DND-41 (cell line): ENCODE measurements around the gene DCANP1.

ENCODE experiments used
- ATAC-seq: fragments of 200-7000 bp; cut with Tn5 transposase; 3 replicates; pipeline ENCODE4 v1.9.1; 2021; ENCODE audit warnings: low read depth; ENCODE audit not compliant: insufficient read depth
- DNase-seq: peaks from one replicate; pipeline ENCODE4 v3.0.0-alpha.2; 2020
- H2AFZ ChIP-seq: 2 replicates; pipeline ENCODE4 v1.6.0; 2012; ENCODE audit warnings: low read depth, low read length
- H3K27ac ChIP-seq: 2 replicates; pipeline ENCODE4 v1.5.1; 2012; ENCODE audit warnings: low read length, inconsistent platforms
- H3K27me3 ChIP-seq: fragments of 200-600 bp; sonication (generic); 2 replicates; pipeline ENCODE4 v1.6.0; 2012; ENCODE audit warnings: low read length, mild to moderate bottlenecking, inconsistent platforms; ENCODE audit not compliant: insufficient read depth, poor library complexity
- H3K36me3 ChIP-seq: 2 replicates; pipeline ENCODE4 v1.5.1; 2012; ENCODE audit warnings: low read length, inconsistent platforms; ENCODE audit not compliant: insufficient read depth
- H3K4me1 ChIP-seq: 2 replicates; pipeline ENCODE4 v1.5.1; 2012; ENCODE audit warnings: mild to moderate bottlenecking, low read length; ENCODE audit not compliant: insufficient read depth
- H3K4me2 ChIP-seq: 2 replicates; pipeline ENCODE4 v1.6.0; 2012; ENCODE audit warnings: mild to moderate bottlenecking, moderate library complexity, low read length, inconsistent platforms; ENCODE audit not compliant: insufficient read depth
- H3K4me3 ChIP-seq, 2 experiments: fragments of 200-600 bp in 1 of 2; shearing (Covaris generic) in 1 of 2; 2 replicates each; pipeline ENCODE4 v1.5.1; 2012 to 2016; ENCODE audit warnings: inconsistent platforms in 2 of 2, low read length in 2 of 2, mild to moderate bottlenecking in 2 of 2, low read depth in 1 of 2, moderate library complexity in 1 of 2
- H3K79me2 ChIP-seq: 2 replicates; pipeline ENCODE4 v1.6.0; 2012; ENCODE audit warnings: low read length, inconsistent platforms; ENCODE audit not compliant: insufficient read depth
- H3K9ac ChIP-seq: 2 replicates; pipeline ENCODE4 v1.6.0; 2012; ENCODE audit warnings: low read depth, mild to moderate bottlenecking, inconsistent platforms, low read length, moderate library complexity
- H3K9me3 ChIP-seq: 2 replicates; pipeline ENCODE4 v1.5.1; 2012; ENCODE audit warnings: low read length, moderate library complexity, mild to moderate bottlenecking, inconsistent platforms; ENCODE audit not compliant: insufficient read depth, severe bottlenecking
- H4K20me1 ChIP-seq: 2 replicates; pipeline ENCODE4 v1.6.0; 2012; ENCODE audit warnings: low read length; ENCODE audit not compliant: insufficient read depth
- EZH2 ChIP-seq: IDR thresholded peaks from 3 replicates; pipeline ENCODE4 v1.6.1; 2012; ENCODE audit warnings: borderline replicate concordance, low read depth, mild to moderate bottlenecking, moderate library complexity, low read length, inconsistent platforms; ENCODE audit not compliant: severe bottlenecking
- TF ChIP-seq, protein P1 (sequence below): IDR thresholded peaks from 2 replicates; pipeline ENCODE4 v1.5.1; 2012; ENCODE audit warnings: borderline replicate concordance, low read length, moderate library complexity, mild to moderate bottlenecking; ENCODE audit not compliant: poor library complexity, severe bottlenecking; ENCODE audit errors: extremely low read depth

The DCANP1 gene

DNA sequence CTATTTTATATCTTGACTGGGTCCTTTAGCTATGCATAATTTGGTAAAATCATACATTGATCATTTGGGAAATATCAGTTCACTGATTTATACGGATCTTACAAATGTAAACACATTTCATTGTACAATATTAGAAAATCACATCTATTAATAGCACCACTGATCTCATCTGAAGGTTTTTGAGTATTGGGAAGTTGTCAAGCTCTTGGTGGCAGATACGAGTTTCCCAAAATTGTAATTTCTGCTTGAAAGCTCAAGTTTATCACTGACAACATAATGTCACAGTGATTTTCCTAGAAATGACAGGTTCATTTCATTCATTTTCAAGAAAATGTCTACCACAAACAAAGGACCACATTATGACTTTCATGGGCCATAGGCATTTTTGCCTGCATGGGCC is 45.1 kb downstream of the DCANP1 start:
- H3K27me3 ChIP-seq, result no peaks in the 10 kb centered on the region

DNA sequence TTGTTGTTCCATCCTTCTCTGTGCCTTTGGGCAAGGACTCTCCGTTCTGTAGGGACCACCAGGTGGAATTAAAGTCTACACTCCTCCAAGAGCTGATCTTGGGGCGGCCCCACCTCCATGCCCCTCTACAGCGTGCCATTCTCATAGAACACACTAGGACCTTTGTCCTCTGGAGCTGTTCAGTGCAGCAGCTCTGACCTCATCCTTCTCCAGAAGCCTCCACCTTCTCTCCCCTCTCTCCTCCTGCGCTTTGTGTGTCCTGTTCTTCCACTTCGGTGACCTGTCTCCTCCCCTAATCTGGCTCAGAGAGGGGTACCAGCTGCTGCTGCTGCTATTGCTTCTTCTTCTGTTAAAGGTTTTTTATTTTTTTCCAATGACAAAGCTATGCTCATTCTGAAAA is 46.3 kb downstream of the DCANP1 start:
- Histone ChIP-seq H3K4me3 (no peak overlapping the region), H3K4me1 (peaks cover 36% of the 10 kb centered on the region), H3K36me3 (peaks cover 24% of the 10 kb centered on the region), H2AFZ (no peak overlapping the region), H3K4me2 (peak overlapping the region; percentile 72; the same call in 1 of the 2 replicates), H4K20me1 (peaks cover 25% of the 10 kb centered on the region), H3K27ac (no peak overlapping the region), H3K27me3 (no peaks in the 10 kb centered on the region), H3K79me2 (peaks cover 46% of the 10 kb centered on the region), H3K9ac (no peak overlapping the region), H3K9me3 (peaks cover 3% of the 10 kb centered on the region)
- DNase-seq (no peak), ATAC-seq (no peak)
- TF ChIP-seq EZH2, result no peak
- TF ChIP-seq, protein P1, sequence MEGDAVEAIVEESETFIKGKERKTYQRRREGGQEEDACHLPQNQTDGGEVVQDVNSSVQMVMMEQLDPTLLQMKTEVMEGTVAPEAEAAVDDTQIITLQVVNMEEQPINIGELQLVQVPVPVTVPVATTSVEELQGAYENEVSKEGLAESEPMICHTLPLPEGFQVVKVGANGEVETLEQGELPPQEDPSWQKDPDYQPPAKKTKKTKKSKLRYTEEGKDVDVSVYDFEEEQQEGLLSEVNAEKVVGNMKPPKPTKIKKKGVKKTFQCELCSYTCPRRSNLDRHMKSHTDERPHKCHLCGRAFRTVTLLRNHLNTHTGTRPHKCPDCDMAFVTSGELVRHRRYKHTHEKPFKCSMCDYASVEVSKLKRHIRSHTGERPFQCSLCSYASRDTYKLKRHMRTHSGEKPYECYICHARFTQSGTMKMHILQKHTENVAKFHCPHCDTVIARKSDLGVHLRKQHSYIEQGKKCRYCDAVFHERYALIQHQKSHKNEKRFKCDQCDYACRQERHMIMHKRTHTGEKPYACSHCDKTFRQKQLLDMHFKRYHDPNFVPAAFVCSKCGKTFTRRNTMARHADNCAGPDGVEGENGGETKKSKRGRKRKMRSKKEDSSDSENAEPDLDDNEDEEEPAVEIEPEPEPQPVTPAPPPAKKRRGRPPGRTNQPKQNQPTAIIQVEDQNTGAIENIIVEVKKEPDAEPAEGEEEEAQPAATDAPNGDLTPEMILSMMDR, result no peak

More for the DNA sequence above, 45.1 kb downstream of the DCANP1 start:
- no peak overlapping the region for H3K9ac ChIP-seq
- H3K27ac ChIP-seq, result no peak overlapping the region
- H3K4me2 ChIP-seq, result no peak overlapping the region
- H3K79me2 ChIP-seq, result peaks cover 35% of the 10 kb centered on the region
- no peak for ATAC-seq
- H3K4me1 ChIP-seq, result peaks cover 25% of the 10 kb centered on the region
- TF ChIP-seq, protein P1, result no peak
- H3K36me3 ChIP-seq, result peaks cover 12% of the 10 kb centered on the region
- no peak overlapping the region for H2AFZ ChIP-seq
- peaks cover 3% of the 10 kb centered on the region for H3K9me3 ChIP-seq
- no peak for DNase-seq
- H4K20me1 ChIP-seq, result peaks cover 13% of the 10 kb centered on the region
- H3K4me3 ChIP-seq, result no peak overlapping the region

DNA sequence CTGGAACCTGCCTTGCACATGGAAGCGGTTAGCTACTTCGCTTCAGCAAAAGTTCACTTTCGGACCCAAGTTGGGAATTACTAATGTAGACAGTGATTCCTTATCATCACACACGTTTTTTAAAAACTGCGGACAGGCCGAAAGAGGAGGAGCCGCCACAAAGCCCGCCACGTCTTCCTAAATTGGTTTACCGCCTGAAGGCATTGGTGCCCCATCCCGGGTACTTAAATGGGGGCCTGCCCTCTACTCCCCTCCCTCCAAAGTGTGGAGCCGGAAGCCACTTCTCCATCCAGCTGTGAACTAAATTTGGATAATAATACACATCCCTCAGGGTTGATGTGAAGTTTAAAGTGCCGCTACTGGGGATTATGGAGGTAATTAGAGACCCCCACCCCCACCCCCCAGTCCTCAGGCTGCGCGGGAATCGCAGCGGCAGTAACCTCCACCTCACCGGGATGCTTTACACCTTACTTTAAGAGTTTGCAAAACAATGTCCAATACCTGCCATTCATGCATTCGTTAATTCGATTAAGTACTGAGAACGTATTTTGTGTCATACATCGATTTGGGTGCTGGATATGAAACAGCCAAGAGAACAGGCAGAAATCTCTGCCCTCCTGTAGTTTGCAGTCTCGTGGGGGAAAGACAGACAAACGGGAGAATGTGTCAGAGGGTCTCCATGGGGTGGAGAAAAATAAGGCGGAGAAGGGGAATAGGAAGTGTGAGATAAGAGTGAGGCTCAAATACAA is 47.2 kb downstream of the DCANP1 start:
- no peaks in the 10 kb centered on the region for H3K27me3 ChIP-seq
- H3K27ac ChIP-seq, result peak overlapping the region; percentile 85
- no peak for TF ChIP-seq EZH2
- TF ChIP-seq, protein P1, result no peak
- H2AFZ ChIP-seq, result peak overlapping the region; percentile 72
- no peak for ATAC-seq
- H3K4me3 ChIP-seq, result peak overlapping the region; percentile 68 to 74; a peak in 3 of 4 replicates
- H3K4me2 ChIP-seq, result peak overlapping the region; percentile 72
- peaks cover 55% of the 10 kb centered on the region for H3K79me2 ChIP-seq
- H3K9ac ChIP-seq, result peak overlapping the region; percentile 79
- peaks cover 34% of the 10 kb centered on the region for H4K20me1 ChIP-seq
- peaks cover 45% of the 10 kb centered on the region for H3K4me1 ChIP-seq
- DNase-seq, result peak; percentile 37
- peaks cover 2% of the 10 kb centered on the region for H3K9me3 ChIP-seq
- H3K36me3 ChIP-seq, result peaks cover 33% of the 10 kb centered on the region
